Femur (tissue), 1 donor: ENCODE measurements around the gene PHC2.

Experiments
- DNase-seq: peaks from one replicate; pipeline ENCODE4 v3.0.0-alpha.2; 2017

The PHC2 gene

DNA sequence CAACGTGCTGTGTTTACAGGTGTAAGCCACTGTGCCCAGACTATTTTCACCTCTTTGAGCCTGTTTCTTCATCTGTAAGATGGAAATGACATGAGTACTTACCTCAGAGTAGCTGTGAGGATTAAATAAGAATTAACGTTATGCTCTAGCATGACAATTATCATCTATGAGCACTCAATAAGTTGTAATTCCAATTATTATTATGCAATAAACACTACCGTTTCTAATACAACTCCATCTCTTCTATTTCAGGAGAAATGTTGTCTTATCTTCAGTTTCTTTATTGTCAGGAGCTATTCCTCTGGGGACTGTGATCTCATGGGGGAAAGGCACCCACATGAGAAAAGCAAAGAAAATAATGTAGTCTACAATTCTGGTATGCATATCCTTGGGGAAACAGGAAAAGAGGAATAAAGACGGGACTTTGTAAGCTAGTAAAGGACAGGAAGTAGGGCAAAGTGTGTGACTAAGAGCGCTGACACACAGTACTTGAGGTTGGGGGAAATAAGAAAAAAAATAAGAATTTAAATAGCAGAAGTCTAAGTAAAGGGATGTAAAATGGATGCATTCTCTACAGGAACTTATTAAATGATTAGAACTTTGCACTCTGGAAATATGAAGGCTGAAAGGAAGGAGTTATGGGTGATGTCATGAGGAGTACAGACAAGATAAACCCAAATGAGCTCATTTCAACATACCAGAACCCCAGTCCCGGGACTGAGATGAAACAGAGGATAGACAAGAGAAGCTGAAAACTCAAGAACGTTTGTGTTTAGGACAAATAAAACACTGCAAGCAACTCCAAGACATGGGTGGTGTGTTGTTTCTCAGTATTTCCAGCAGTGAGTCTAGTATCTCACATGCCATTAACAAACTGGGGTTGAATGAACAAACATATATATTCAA lies 9.8 kb downstream of the PHC2 start:
- no peak for DNase-seq

DNA sequence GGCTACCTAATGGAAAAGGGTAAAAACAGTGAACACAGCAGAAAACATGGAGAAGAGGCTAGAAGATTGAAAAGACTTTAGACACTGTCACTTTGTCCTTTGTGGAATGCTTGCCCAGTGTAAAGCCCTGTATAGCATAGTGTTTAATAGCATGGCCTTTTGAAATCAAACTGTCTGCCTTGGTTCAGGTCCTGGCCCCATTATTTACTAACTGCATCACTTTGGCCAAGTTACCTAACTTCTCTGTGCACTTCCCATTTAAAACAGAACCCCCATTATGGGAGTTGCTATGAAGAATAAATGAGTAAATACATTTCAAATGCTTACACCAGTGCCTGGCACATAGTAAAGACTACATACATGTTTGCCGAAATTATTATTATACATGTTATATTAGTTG lies 12.1 kb downstream of the PHC2 start:
- no peak for DNase-seq

DNA sequence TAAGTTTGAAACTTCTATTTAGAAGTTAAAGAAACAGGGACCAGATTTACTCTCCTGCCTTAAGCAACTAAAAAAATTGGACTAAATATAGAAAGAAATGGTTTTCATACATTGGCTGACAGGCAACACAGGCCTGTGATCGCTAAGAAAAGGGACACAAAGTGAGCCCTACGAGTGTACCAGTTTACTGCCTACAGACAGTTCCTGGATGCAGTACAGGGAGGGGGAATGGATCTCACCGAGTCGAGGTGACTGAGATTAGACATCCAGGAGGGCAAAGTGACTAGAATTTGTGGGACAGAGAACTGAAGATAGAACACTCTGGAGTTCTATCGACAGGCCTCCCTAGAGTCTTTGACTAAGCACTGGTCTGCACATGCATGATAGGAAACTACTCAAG lies 16.0 kb downstream of the PHC2 start:
- no peak for DNase-seq

DNA sequence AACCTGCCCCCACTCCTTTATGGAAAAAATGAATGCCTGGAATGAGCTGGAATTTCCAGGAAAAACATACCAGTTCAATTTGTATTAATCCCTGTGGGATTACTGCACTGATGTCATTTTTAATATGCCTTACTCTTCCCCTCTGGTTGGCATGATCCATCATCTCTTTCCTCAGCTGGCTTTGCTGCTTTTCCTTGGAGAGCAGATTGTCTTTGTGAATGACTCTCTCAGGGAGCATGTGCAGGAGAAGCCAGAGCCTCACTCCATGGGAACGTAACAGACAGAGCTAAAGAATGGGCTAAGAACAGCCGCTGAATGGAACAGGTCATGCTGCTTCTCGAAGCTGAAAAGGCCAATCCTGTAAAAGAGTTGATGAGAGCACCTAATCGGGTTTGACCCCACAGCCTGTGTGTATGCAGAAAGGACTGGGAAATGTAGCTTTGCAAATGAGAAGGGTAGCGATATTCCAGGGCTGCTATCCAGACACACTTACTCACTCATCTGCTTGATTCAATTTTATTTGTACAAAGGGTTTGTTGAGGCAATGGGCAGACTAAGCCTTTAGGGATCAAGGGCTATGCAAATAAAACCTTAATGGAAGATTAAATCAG lies 20.7 kb downstream of the PHC2 start:
- peak; percentile 43 for DNase-seq

DNA sequence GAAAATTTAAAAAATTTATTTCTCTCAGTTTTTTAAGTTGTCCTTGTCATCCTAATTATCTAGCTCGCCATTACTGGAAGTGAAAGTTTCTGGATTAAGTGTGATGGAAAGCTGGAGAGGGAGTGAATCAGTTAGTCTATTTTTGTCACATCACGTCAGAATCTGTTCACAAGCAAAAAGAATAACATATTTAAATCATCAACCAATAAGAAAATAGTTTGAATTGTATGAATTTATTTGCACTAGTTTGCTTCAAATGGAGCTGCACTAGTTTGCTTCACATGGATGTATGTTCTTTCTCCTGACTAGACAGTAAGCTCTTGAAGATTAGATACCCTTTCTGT lies 22.8 kb downstream of the PHC2 start:
- DNase-seq = no peak

DNA sequence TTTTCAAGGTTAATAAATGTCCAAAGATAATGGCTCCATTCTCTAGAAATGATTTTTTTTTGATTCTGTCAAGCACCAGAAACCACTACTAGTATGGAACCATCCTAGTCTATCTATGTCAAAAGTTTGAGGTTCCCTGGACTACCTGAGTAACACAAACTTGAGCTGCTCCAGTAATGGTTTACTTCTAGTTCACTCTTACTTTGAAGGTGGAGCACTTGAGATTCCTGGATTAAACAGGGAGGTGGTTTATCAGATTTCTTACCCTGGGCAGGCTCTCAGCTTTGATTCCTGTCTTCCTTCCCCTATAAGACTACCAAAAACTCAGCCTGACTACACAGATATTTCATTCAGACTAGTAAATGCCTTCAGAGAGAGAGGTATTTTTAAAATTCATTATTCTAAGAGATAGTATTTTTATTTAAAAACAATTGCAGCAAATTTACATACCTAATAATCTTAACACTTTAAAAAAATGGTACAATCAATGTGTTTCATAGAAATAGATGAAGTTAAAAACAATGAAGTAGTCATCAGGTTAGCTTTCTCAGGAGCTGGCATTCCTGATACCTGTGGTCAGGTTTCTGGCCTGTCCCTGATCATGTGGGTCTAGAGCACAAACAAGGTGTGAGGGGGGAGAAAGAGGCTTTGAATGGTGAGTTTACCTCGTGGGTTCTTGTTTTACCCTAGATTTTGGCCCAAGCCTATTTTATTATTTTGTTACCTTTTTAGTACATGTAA lies 23.4 kb downstream of the PHC2 start:
- no peak for DNase-seq

DNA sequence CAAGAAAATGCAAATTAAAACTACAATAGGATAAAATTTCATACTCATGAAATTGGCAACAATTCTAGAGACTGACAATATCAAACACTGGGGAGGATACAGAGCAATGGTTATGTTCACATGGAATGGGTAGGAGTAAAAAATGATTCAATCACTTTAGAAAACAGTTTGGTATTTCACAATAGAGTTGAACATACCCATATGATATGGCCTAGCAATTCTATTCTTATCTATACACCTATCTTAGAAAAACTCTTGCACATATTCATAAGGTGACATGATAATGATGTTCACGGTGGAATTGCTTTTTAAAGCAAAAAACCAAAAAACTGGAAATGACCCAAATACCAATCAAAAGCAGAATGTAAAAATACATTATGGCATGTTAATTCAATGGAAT lies 28.7 kb downstream of the PHC2 start:
- DNase-seq = no peak

DNA sequence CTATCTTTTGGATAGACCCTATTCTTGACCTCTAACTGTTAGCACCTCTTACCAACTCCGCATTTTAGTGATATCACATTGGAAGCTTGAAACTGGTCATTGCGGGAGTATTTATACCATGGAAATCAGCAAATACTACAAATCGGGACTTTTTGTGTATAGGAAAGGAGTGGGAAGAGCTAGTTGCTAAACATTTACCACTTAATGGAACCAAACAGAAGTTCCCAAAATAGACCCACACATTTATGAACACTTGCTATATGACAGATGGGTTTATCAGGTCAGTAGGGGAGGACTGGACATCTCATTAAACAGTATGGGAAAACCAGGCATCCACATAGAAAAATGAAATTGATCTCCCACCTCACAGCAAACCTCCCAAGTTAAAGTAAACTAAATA lies 29.4 kb downstream of the PHC2 start:
- DNase-seq = no peak

DNA sequence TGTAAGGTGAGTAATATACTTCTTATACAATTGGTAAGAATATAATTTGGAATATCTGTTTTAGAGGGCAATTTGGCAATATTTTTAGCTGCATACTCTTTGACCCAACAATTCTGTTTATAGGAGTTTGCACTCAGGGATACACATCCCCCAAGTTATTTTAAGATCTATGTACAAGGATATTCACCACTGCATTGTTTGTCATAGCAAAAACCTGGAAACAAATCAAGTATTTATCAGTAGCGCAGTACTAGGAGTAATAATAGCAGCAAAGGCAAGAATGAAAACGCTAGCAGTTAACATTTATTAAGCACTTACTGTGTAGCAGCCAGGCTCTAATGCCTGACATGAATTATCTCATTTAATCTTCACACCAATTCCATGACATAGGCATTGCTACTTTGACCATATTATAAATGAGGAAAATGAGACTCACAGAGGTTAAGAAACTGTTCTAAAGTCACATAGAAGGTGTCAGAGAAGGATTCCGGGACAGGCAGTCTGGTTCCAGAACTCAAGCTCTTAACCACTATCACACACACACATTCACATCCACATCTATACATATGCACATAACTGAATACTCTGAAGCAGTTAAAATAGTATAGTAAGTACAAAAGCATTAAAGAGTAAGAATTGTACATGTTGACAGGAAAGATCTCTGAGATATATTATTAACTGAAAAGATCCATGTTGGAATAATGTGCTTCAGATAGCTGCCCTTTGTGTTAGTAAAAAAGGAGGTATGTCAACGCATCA lies 30.6 kb downstream of the PHC2 start:
- no peak for DNase-seq

DNA sequence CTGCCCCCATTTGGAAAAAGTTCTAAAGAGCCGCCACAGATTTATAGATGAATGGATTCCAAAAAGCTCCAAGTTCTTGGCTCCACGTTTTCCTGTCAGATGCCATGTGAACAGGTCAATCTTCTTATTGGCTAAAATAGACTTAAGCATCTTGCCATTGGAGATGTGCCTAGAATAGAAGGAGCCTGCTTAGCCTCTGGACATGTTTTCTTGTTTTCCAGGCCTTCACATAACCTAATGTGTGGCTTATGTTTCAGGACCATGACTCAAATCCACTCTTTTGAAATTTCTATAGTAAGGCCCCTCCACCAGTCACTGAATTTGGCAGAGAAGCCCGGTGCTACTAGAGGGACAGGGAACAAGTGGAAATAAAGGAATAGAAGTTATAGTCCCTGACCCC lies 31.5 kb downstream of the PHC2 start:
- no peak for DNase-seq

DNA sequence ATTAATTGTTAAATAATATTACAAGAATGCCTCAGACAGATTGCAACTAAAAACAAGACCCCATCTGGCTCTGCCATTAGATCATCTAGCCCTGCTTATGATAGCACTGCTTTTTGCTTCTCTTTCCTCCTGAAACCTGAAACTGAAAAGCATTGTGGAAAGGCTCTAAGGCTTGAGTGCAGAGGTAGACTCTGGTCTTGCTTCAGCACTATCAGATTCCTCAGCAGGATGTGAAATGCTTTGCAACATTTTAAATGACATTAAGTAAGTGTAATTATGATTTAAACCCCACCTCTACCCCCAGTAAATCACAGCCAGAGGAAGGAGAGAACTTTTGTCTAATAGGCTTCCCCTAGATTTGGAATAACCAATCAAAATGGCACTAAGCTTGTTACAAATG lies 32.9 kb downstream of the PHC2 start:
- DNase-seq = no peak

DNA sequence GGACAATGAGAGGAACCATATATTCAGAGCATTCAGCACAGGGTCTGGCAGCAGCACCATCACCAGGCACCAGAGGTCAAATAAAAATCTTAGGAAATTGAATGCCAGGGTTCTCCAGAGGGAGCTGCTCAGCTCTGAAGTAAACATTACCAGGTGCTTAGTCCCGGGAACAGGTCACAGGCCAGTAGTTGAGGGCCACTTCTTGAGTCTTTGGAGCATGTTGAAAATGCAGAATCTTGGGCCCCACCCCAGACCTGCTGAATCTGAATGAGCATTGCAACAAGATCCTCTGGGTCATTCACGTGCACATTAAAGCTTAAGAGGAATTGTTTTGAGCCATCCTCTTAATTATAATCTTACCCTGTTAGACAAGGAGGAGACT lies 33.8 kb downstream of the PHC2 start:
- no peak for DNase-seq

DNA sequence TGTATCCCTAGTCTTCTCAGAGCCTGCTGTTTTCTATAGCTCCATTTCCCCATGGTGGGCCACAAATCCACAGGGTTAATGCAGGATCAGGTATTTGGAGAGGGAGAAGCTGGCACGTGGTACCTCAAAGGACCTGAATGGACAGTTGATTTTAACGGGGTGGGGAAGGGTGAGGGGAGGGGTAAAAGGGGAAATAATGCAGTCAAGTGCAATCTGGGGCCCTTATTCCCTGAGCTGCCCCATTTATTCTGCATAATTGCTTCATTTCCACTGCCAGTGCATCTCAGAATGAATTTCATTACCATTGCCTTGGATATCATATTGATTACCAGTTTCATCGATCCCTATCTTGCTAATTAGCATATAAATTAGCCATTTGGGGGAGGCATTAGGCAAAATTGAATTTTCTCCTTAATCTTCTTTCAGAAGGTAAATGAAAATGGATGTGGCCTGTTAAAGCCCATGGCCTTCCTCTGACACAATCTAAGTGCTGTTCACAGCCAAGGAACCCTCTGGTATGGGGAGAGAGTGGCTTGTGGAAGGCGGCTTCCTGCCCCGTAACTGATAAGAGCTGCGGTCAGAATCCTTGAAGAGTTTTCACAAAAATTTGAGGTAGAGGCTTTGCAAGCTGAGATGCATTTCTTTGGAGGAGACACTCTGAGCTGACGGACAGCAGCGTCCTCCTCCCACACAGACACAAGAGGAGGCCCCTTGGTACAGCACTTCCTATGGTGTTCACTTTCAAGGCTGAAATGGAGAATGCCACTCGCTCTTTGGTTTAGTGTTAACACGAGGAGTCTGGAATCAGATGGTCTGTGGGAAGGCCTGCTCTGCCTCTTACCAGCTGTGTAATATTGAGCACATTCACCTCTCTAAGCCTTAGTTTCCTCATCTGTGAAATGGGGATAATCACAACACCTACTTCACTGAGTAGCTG lies 34.4 kb downstream of the PHC2 start:
- DNase-seq = no peak

DNA sequence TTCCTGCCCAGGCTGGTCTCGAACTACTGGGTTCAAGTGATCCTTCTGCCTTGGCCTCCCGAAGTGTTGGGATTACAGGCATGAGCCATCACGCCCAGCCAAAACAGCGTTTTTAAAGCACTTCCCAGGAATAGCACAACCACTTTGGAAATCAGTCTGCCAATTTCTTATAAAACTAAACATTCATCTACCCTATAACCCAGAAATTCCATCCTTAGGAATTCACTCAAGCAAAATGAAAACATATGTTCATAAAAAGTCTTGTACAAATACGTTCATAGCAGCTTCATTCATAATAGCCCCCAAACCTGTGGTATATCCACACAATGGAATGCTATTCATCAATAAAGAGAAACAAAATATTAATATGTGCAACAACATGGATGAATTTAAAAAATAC lies 36.1 kb downstream of the PHC2 start:
- no peak for DNase-seq

DNA sequence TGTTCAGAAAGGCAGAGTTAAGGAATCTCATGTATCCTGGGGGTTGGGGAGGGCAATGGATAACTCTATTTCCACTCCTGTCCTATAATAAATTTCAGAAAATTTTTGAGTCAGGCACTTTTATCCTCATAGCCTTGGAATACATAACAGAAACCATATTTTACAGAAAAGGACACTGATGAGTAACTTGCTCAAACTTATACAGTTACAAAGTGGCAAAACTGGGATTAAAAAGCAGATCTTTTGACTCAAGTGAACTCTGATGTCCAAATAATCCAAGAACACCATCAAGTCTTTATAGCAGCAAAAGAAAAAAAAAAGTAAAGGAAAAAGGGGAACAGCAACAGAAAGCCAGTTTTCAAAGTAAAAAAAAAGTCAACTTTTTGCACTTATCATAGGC lies 36.9 kb downstream of the PHC2 start:
- no peak for DNase-seq

DNA sequence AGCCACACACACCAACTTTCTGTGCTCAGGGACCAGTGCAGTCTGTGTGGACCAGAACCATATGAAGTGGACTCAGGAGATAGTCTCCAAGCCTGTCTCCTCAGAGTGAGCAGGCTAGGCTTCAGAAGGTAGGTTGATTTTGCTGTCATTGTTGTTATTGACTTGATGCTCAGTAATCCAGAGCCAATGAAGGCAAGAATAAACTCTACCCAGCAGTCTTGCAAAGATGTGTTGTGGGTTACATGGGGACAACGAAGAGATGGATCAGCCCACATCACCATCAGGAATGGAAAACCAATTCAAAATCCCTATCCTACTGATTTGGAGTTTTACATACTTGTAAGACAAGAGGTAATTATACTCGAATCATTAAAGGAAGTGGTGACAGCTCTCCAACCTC lies 37.4 kb downstream of the PHC2 start:
- no peak for DNase-seq

DNA sequence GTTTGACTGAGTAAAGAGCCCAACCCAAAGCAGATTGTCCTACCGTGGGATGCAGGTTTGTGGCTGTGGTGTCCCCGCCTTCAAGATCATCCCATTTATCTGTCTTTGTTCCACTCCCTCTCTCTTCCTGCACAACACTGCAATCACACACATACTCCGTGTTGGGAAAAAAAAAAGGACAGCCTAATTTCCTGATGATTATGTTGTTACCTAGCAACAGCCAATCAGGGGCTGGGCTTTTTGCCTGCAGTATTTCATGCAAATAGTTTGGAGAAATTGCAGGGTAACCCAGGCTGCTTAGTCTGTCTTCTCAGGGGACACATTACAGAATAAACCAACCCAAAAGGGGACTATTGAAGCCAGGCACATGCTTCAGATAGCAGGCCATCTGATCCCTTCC lies 38.3 kb downstream of the PHC2 start:
- no peak for DNase-seq

DNA sequence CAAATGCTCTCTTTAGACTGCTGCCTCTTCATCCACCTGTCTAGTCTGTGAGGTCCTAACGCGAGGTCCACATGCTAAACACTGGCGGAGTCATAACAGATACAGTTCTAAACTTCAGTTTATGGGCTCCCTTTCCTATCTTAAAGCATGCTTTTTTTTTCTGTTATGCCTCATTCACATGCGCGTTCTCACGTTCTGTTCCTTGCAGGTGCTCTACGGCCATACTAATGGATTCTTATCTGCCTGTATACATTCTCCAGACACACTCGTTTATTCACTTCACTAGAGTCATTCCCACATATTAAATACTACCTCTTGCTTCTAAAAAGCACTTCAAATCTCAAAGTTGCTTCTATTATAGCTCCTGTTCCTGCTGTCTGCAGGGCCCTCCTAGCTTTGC lies 38.7 kb downstream of the PHC2 start:
- DNase-seq = no peak

DNA sequence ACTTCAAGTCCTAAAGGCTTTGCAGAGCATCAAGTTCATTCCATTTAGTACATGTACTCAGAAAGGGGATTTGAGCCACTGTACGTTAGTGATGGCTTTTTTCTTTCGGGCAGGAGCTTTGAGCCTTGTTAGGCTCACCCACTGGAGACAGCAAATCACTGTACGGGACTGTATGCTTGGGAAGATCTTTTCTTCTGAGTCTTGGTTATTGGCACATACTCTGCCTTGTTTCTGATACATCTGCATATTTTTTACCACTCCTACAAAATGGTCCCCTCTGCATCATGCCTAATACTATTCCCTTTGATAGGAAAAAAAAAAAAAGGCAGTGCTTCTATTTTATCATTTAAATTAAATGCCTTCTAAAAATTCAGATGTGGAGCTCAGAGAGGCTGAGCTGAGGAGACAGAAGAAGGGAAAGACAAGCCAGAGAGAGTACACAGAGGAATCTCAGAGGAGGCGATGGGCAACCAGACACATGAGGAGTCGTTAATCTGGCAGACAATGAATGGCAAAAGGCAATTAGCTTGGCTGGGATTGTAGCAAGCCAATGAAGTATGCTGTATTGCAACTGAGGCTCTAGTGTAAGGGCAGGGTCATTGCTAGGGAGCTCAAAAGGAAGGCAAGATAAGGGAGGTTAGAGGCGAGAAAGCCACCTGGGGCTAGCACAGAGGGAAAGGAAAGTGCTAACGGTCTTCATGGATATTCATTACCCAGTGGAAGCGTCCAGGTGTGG lies 39.4 kb downstream of the PHC2 start:
- no peak for DNase-seq

DNA sequence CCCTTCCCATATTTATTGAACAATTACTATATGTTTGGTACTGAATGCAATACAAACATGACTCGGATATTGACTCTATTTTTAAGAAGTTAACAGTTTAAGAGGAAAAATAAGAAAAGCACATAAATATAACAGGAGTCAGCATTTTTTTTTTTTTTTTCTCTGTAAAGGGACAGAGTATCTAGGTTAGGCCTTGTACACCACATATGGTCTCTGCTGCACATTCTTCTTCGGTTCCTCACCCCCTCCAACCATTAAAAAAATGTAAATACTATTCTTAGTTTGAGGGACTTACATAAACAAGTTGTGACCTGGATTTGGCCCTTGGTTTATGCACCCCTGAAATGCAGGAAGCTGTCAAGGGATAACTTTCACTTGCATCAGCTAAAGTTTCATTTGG lies 40.4 kb downstream of the PHC2 start:
- no peak for DNase-seq
